Smooth muscle cell of the brain vasculature (primary cell): Measurements from ENCODE around the gene SCAP.
A peak's percentile ranks its signal among the peaks of the same experiment; 100 is the strongest.
"Not testable (repeated sequence)": the region's sequence is repeated elsewhere in the genome, so short reads cannot be mapped to it uniquely, and the experiment has no call there.

Experiments
- DNase-seq: peaks from one replicate; pipeline ENCODE4 v3.0.0-alpha.2; 2012; ENCODE audit warnings: low read depth, low spot score

Gene SCAP

DNA sequence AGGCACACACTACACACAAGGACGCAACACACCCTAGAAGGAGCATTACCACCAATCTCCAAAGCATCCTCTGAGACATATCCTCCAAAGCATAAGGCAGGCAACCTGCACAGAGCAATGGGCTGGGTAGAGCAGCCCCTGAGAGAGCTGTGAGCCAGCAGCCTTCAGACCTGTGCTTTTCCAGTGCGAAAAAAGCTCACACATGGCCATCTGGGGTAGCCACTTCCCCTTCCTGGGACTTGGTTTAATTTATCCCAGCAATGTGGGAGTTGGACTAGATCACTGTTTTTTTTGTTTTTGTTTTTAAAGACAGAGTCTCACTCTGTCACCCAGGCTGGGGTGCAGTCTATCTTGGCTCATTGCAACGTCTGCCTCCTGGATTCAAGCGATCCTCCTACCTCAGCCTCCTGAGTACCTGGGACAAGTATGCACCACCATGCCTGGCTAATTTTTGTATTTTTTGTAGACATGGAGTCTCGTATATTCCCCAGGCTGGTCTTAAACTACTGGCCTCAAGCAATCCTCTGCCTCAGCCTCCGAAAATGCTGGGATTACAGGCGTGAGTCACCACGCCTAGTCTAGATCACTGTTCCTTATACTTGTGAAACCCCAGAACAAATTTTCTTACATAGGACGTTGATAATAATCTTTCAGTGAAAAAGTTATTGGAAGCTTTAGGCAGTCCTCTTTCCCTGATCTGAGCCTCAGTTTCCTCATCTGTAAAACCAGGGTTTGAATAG, 76.0 kb downstream of the SCAP start:
- no peak for DNase-seq

DNA sequence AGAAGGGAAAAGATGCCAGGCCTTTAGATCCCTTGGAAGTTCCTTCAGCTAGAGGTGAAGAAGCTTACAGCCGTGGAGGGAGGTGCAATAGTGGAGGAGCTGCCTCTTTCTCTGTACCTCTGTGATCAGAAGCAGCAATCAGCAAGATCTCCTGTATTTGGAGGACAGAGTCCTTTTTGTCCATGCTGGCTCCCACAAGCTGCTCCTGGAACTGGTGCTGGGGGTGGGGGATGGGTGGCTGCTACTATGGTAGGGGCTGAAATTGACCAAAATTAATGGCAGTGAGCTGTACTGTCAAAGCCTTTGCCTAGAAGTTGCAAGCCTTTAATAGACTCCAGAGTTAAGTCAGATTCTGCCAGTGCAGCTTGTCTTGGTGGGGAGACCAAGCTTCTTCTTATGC, 76.7 kb downstream of the SCAP start:
- DNase-seq: no peak

DNA sequence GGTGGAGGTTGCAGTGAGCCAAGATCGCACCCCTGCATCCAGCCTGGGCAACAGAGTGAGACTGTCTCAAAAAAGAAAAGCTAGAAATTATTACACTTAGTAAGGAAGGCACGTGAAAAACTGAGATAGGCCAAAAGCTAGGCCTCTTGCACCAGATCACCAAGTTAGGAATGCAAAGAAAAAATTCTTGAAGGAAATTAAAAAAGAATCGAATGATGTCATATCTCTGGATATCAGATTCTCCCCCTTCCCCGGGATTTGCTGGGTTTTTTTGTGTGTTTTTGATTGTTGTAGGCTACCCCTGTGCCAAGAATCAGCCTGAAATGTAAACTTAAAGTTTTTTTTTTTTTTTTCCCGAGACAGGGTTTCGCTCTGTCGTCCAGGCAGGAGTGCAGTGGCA, 77.5 kb downstream of the SCAP start:
- DNase-seq: no peak

DNA sequence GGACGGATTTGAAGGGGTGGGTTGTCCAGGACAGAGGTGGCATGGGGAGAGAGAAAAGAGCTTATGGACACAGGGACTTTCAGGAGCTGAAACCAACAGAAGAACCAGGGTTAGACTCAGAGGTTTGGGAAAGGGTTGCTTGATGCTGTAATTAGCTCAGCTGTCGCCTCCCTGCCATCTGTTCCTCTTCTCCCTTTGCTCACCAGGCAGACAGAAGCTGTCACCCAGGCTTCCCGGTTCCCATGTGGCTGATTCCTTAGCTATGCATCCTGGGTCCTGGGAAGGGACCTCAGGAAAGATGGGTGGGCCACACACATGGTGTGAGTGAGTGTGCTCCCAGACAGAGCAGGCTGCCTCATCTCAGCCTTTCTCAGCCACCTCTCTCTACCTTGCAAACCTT, 80.9 kb downstream of the SCAP start:
- no peak for DNase-seq

DNA sequence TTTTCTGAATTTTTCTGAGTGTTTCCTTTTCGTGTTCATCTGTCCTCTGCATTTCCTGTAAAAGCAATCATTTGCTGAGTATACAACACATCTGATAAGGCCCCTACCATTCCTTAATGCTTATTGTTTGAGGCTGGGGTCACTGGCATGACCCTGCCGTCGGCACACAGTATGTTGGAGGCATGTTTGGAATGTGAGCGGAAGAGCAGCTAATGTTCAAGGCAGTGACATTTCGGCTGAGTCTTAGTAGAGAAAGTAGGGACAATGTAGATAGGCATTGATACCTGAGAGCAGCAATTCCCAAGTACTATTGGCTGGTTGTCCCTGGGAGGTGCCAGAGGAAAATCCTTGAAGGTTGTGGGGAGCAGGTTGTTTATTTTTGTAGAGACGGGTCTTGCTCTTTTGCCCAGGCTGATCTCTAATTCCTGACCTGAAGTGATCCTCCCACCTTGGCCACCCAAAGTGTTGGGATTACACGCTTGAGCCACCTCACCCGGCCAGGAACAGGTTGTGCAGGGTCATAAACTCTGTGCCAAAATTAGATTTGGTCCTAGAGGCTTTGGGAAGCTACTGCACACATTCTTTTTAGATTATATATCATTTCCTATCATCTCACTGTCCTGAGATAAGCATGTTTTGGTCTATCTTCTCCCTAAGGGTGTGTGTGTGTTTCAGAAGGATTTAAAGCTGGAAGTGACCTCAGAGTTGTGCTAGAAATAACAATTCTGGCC, 81.4 kb downstream of the SCAP start:
- no peak for DNase-seq

DNA sequence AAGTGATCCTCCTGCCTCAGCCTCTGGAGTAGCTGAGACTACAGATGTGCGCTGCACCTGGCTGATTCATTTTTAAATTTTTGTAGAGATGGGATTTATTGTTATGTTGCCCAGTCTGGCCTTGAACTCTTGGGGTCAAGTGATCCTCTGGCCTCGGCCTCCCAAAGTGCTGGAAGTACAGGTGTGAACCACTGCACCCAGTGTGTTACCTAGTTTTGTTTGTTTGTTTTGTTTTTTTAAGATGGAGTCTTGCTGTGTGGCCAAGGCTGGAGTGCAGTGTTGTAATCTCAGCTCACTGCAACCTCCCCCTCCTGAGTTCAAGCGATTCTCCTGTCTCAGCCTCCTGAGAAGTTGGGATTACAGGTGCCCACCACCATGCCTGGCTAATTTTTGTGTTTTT, 82.8 kb downstream of the SCAP start:
- DNase-seq: no peak

DNA sequence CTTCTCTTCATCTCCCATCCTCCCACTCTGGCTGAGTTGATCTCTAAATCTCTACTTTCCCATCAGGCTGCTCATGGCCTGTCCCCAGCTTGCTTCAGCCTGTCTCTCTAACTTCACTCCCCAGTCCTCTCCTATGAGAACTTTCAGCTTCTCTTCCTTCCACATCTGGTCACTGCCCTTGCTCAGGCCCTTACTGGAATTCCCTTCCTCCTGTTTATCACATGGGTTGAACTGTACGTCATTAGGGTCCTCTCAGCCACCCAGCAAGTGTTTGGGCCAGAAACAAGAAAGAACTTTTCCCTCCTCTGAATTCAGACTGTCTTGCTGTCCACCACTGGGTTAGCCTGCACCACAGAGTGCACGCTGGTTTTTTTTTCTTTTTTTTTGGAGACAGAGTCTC, 89.9 kb downstream of the SCAP start:
- DNase-seq: no peak

DNA sequence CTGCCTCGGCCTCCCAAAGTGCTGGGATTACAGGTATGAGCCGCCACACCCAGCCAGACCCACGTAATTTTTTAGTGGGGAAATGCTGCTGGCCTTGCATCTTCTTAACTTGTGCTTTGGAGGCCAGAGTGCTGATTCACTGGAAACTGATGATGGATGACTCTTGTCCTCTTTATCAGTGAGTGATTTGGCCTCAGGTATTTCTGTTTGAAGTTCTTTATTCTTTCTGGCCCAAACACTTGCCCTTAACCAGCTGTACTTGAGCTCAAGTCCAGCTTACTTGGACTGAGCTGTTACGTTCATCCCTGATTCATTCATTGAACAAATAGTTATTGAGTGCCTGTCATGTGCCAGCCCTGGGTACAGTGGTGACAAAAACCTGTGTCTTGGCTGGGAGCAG, 90.7 kb downstream of the SCAP start:
- no peak for DNase-seq

DNA sequence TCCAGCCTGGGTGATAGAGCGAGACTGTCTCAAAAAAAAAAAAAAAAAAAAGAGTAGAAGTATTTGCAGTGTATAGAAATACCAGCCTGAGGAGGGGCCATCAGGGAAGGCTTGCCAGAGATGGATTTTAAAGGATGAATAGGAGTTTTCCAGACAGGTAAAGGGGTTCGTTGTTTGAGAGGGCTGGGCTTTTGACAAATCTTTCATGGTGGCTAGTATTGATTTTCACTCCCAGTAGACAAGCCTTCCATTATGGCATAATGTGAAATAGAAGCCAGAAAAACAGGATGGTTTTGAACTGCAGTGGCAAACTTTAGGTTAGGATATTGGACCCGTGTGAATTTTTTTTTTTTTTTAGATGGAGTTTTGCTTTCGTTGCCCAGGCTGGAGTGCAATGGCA, 91.3 kb downstream of the SCAP start:
- DNase-seq: no peak

DNA sequence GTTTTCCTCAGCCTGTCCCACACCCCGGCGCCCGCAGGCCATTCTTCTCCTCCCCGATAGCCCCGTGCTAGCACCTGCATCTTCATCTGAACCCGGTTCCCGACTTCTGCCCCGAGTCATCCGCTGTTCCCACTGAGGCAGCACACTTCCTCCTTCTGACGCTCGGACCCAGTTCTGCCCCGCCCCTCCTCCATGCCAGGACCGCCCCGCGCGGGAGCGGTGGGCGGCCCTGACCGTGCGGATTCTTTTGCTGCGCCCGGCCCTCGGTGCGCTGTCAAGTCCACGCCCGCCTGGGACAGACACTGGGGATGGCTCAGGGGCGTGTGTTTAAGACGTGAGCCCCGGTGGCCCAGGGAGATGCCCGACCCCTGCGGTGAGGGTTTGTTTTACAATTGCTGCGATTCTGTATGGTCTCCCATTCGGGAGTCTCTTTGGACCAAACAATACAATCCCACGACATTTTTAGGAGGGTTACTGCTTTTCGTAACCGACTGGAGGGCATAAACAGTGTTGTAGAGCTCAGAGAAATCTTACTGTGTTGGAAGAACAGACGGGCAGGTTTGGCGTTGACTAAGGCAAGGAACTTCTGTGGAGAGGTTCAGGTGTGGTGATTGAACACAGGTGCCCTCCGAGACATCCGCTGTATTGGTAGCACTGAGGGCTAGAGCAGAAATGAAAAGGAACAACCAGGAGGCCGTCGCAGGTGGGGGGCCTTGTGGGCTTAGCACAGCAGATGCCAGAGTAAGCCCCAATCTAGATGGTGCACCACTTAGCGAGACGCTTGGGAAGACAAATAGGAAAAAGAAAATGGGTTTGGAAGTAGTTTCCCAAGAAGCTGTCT, 94.2 kb downstream of the SCAP start:
- peak; percentile 68 for DNase-seq

DNA sequence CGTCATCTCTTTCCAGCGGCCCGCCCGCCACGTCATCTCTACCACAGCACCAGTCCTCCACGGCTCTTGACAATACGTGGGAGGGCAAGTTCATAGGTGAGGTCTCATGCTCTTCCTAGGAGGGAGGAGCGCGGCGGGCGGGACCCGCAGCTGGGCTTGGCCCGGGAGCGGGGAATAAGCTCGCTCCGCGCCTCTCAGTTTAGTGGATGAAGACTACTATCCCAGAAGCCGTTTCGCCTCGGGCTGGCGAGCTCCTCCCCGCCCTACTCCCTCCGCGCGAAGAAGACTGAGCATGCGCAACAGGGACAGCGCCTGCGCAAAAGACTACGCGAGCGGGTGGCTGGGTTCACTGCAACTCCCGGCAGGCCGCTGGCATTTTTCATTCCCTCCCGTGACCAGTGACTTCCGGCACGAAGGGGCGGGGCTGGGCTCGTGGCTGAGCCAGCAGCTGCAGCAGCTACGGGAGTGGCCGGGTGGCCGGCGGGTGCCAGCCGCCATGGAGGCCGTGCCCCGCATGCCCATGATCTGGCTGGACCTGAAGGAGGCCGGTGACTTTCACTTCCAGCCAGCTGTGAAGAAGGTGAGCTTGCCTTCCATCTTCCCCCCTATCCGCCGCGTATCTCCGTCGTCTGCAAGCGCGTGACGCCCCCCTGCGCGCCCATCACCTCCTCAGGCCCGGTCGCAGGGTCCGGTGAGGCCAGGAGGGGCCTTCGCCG, 95.0 kb downstream of the SCAP start, which contains the start of gene PTPN23:
PTPN23 (plus strand) TSS at position 421 of the 716 bp plus-strand sequence; CDS start at position 497, 76 bp downstream.
- peak; percentile 98 for DNase-seq

DNA sequence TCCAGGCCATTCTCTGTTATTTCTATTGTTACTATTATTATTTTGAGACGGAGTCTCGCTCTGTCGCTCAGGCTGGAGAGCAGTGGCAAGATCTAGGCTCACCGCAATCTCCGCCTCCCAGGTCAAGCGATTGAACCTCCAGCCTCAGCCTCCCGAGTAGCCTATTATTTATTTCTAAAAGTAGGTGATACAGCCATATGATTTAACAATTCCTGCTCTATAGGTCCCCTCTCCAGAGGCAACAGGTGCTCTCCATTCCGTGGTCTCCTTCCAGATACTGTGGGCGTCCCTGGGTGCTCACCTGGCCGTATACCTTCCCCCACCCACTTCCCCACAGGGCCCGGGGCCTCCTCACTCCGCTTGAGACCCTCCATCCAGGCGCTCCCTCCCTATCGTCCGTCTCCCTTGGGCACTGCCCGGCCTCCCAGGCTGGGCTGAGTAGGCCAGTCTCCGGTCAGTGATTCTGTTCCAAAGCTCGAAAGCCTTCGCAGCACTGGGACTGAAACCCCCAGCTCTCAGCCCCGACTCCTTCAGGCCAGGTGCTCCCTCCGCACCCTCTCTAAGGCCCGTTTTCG, 95.6 kb downstream of the SCAP start:
- DNase-seq: no peak

DNA sequence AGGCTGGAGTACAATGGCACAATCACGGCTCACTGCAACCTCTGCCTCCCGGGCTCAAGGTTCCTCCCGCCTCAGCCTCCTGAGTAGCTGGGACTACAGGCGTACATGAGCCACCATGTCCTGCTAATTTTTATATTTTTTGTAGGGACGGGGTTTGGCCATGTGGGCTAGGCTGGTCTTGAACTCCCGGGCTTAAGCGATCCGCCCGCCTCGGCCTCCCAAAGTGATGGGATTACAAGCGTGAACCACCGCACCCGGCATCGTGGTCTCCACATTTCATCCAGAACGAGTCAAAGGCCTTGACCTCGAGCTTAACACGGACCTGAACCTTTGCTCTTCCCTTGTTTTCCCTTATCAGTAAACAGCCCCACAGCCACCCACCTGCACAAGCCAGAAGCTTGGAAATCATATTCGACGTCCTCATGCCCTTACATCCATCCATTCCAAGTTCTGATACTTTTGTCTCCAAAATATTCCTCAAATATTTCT, 96.3 kb downstream of the SCAP start:
- no peak for DNase-seq

DNA sequence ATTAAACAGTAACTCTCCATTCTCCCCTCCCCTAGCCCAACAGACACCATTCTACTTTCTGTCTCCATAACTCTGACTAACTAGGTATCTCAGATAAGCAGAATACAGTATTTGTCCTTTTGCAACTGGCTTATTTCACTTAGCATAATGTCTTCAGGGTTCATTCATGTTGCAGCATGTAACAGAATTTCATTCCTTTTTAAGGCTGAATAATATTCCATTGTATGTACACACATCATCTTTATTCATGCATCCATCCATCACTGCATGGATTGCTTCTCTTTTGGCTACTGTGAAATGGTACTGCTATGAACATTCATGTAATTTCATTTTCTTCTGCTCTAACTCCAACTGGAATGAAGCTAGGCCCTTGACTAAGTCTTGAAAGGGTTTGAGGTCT, 96.9 kb downstream of the SCAP start:
- DNase-seq: no peak

DNA sequence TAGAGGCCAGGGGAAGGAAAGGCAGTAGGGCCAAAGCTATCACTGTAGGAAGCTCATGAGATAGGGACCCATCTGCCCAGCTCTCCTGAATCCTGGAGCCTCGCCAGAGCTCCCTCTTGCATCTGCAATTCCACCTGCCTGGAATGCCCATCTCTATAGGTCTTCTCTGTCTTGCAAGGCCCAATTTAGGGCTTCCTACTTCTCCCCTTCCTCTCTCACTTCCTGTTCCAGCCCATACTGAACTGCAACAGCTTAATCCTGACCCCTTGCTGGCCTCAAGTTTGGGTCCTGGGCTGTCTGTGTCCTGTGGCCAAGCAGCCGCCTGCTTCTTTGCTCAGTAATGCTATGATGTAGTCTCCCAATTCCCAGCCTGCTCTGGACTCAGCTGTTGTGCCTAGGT, 98.6 kb downstream of the SCAP start:
- DNase-seq: no peak

DNA sequence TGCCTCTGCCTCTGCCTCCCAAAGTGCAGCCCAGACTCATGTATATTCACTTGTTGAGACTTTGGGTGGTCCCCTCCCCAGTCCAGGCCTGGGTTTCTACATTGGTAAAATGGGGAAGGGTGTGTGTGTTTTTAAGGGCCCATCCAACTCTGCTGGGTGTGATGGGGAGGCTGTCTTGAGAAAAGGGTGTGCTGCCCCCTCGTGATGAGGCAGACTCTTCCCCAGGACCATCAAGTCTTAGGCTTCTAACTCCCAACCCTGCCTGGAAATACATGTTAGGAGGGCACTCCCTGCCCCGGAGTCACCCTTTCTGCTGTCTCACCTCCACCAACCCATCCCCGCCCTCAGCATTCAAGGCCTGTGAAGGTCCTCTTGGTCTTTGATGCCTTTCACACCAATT, 99.3 kb downstream of the SCAP start:
- DNase-seq: no peak

DNA sequence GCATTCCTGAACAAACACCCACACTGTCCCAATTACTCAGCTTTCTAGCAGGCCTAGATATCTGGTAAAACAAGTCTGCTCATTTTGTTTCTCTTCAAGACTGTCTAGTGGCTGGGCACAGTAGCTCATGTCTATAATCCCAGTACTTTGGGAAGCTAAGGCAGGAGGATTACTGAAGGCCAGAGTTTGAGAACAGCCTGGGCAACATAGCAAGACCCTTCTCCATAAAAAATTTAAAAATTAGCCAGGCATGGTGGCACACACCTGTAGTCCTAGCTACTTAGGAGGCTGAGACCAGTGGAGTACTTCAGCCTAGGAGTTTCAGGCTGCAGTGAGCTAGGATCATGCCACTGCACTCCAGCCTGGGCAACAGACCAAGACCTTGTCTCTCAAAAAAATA, 101.2 kb downstream of the SCAP start:
- no peak for DNase-seq

DNA sequence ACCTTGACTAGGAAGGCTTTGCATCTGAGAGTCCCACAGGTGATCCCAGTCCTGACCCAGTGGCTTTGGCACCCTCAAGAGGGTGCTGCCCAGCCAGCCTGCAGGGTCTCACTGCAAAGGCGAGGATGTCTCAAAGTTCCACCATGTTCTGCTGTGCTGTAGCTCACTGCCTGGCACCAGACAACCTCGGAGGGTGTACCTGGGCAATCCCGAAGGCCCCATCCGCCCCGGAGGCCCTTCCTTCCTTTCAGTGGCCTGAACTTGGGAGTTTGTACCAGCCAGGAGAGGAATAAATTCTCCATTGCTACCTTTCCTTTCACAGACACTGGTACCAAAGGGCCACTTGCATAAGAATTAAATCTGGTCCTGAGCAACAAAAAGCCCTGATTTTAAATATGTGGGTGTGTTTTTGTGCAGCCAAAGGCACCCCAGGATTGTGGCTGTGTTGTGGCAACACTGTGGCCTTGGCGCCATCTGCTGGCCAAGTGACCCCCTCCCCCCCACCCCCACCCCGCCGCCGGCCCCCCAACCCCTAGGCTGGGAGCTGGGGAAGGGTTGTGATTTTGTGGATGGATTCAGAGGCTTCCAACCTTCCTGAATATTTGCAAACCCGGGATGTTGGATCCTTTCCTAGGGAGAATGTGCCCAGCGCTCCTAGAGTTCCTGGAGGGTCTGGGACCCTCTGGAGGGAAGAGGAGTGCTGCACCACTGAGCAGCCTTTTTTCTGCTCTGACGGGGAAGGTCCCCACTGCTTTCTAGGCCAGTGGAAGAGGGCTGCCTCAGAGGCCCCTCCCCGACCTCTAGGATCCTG, 104.6 kb downstream of the SCAP start:
- DNase-seq: no peak

DNA sequence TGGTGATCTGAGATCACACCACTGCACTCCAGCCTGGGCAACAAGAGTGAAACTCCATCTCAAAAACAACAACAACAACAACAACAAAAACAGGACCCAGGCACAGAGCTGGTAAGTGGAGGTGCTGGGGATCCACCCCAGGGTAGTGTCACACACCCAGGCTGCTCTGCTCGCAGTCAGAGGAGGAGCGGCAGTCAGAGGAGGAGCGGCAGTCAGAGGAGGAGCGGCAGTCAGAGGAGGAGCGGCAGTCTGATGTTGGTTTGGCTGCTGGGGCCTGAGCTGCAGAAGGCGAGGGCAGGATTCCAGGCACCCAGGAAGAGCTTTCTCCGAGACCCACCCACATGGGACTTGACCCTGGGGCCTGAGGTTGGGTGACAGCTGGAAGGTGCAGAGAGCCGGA, 105.7 kb downstream of the SCAP start:
- DNase-seq: not testable (repeated sequence)

DNA sequence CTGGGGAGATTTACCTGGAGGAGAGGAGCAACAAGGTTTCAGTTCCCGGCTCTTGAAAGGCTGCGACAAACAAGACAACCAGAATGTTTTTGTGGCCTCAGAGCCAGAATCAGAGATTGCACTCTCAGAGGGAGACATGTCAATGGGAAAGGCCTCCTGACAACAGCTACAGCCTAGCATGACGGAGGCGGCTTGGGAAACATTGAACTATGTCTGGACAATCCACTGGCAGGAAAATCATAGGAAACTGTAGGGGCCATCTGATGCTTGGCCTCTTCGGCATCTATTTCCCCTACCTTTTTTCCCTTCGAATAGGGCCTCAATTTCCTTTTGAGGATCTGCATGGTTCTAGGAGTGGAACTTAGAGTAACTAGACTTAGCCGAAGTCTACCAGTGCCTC, 108.1 kb downstream of the SCAP start:
- DNase-seq: no peak
